Retinal pigment epithelial cell (primary cell): Measurements from ENCODE around the gene MTX1.

Source experiments
- DNase-seq: peaks from one replicate; pipeline ENCODE4 v3.0.0-alpha.2; 2010; ENCODE audit warnings: low read depth
- H3K4me3 ChIP-seq: 2 replicates; pipeline ENCODE4 v1.5.1; 2011; ENCODE audit warnings: mild to moderate bottlenecking, low read length, control low read depth, moderate library complexity
- TF ChIP-seq, protein P1 (sequence below): conservative IDR thresholded peaks from 2 replicates; pipeline ENCODE4 v1.5.1; 2011; ENCODE audit warnings: low read depth, low read length, control low read depth, inconsistent platforms

The MTX1 gene

GRCh38 chr1:155198547-155198906 lies 10.0 kb upstream of the MTX1 start:
- TF ChIP-seq, protein P1, sequence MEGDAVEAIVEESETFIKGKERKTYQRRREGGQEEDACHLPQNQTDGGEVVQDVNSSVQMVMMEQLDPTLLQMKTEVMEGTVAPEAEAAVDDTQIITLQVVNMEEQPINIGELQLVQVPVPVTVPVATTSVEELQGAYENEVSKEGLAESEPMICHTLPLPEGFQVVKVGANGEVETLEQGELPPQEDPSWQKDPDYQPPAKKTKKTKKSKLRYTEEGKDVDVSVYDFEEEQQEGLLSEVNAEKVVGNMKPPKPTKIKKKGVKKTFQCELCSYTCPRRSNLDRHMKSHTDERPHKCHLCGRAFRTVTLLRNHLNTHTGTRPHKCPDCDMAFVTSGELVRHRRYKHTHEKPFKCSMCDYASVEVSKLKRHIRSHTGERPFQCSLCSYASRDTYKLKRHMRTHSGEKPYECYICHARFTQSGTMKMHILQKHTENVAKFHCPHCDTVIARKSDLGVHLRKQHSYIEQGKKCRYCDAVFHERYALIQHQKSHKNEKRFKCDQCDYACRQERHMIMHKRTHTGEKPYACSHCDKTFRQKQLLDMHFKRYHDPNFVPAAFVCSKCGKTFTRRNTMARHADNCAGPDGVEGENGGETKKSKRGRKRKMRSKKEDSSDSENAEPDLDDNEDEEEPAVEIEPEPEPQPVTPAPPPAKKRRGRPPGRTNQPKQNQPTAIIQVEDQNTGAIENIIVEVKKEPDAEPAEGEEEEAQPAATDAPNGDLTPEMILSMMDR = no peak
- no peak for DNase-seq
- H3K4me3 ChIP-seq = no peak overlapping the region

- TF ChIP-seq, protein P1 = no peak
- DNase-seq = no peak
- no peak overlapping the region for H3K4me3 ChIP-seq
Measured at GRCh38 chr1:155199792-155200191, 8.7 kb upstream of the MTX1 start.

DNA sequence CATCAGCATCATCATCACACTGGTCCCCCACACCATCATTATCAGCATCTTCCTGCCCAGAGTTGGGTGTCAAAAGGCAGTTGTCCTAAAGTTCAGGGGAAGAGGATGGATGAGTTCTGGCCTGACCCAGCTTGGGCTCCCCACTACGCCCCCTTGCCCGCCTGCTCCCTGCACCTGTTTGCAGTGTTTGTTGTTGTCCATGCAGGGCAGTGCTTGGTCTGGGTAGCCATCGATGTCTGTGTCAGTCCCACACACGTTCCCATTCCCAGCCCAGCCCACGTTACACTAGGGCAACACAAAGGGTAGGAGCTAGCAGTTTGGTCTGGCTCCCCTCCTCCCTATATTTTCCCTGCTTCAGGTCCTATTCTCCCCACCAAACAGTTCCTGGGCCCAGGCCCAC lies 7.6 kb upstream of the MTX1 start:
- DNase-seq = no peak
- TF ChIP-seq, protein P1 = no peak
- no peak overlapping the region for H3K4me3 ChIP-seq

- H3K4me3 ChIP-seq = no peak overlapping the region
- TF ChIP-seq, protein P1 = no peak
- no peak for DNase-seq
Measured at GRCh38 chr1:155202198-155202597, 6.3 kb upstream of the MTX1 start.

DNA sequence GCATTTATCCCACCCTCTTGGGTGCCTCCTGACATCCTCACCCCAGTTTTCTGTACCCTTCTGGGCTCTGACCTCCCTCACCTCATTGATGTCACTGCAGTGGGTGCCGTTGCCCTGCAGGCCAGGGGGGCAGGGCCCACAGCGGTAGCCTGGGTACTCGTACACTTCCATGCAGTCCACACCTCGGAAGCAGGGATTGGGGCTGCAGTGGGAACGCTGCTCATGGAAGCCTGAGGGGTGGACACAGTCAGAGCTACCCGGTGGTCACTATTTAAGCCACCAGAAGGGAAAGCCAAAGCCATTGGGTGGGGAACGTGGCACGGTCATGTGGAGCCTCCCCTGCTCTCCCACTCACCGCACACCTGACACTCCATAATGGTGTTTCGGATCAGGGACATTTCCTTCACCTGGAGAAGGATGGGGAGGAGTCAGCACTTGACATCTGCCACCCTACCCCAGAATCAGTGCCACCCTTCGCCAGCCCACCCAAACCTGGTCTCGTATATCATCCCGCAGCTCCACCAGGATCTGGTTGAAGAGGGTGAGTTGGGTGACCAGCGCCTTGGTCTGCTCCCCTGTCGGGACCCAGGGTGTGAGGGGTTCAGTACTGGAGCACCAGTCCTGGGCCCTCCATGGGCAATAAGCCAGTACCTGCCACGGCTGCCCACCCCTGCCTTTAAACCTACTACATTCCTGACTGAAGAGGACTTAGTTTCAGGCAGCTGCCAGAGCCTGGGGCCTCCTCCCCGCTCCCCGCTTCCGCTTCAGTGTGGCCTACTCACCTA lies 5.6 kb upstream of the MTX1 start:
- DNase-seq = no peak
- no peak overlapping the region for H3K4me3 ChIP-seq
- TF ChIP-seq, protein P1 = no peak

- DNase-seq = no peak
- no peak overlapping the region for H3K4me3 ChIP-seq
- TF ChIP-seq, protein P1 = no peak
Measured at GRCh38 chr1:155205035-155205434, 3.5 kb upstream of the MTX1 start.

- no peak overlapping the region for H3K4me3 ChIP-seq
- no peak for DNase-seq
- TF ChIP-seq, protein P1 = no peak
Measured at GRCh38 chr1:155205969-155206593, 2.4 kb upstream of the MTX1 start.
